AG10803 (cell line): ENCODE measurements around the gene COL18A1.
"Not testable (repeated sequence)": the region's sequence is repeated elsewhere in the genome, so short reads cannot be mapped to it uniquely, and the experiment has no call there.

Source experiments
- DNase-seq: peaks from one replicate; pipeline ENCODE4 v3.0.0; 2010; ENCODE audit warnings: low read depth
- H3K4me3 ChIP-seq: 2 replicates; pipeline ENCODE4 v1.5.1; 2011; ENCODE audit warnings: mild to moderate bottlenecking, low read length, control low read depth
- CTCF ChIP-seq: conservative IDR thresholded peaks from 2 replicates; pipeline ENCODE4 v1.5.1; 2011; ENCODE audit warnings: mild to moderate bottlenecking, low read length, control low read depth, inconsistent platforms

COL18A1 gene

GRCh38 chr21:45367402-45368351 lies 37.3 kb upstream of the COL18A1 start:
- TF ChIP-seq CTCF = no peak
- H3K4me3 ChIP-seq = no peak overlapping the region
- DNase-seq = no peak

- not testable (repeated sequence) for DNase-seq, H3K4me3 ChIP-seq
These were observed 35.9 kb upstream of the COL18A1 start for GRCh38 chr21:45369018-45369417.

- no peak overlapping the region for H3K4me3 ChIP-seq
- no peak for TF ChIP-seq CTCF
- DNase-seq = no peak
These were observed 34.4 kb upstream of the COL18A1 start for GRCh38 chr21:45370575-45370974.

GRCh38 chr21:45371081-45371480 lies 33.9 kb upstream of the COL18A1 start:
- no peak for TF ChIP-seq CTCF
- H3K4me3 ChIP-seq = no peak overlapping the region

GRCh38 chr21:45371655-45372054 lies 33.3 kb upstream of the COL18A1 start:
- no peak for TF ChIP-seq CTCF
- no peak overlapping the region for H3K4me3 ChIP-seq
- DNase-seq = no peak

More at GRCh38 chr21:45371081-45371480, 33.9 kb upstream of the COL18A1 start:
- DNase-seq = no peak

- no peak overlapping the region for H3K4me3 ChIP-seq
- DNase-seq = no peak
- TF ChIP-seq CTCF = no peak
These were observed 32.1 kb upstream of the COL18A1 start for GRCh38 chr21:45372732-45373355.

GRCh38 chr21:45373991-45374816 lies 30.8 kb upstream of the COL18A1 start:
- no peak for TF ChIP-seq CTCF
- DNase-seq = no peak
- H3K4me3 ChIP-seq = no peak overlapping the region
